IMR-90 (cell line): ENCODE measurements around the gene CYP26A1. TPM values are rescaled to one million over a fixed set of nuclear protein-coding genes. Genes with fewer than 3 reads are reported as not detected.

Experiments used
- ATAC-seq: fragments of 200-7000 bp; cut with Tn5 transposase; 2 replicates; pipeline ENCODE4 v1.9.1; 2020; ENCODE audit warnings: low read depth, mild to moderate bottlenecking, moderate library complexity
- BruUV-seq: library from RNA; stranded (reverse); fragments of 400-500 nt; replicated peaks from 2 replicates; lab custom pipeline; 2021; lab: Mats Ljungman, UMichigan
- CTCF ChIA-PET: fragments of 300-600 bp; formaldehyde crosslinking; extraction: SDS; loops from one replicate; lab custom pipeline; 2021; ENCODE audit warnings: antibody characterized with exemption; lab: Yijun Ruan, JAX
- POLR2A ChIA-PET: fragments of 300-600 bp; sonication (Branson Sonifier 250); formaldehyde crosslinking; loops from one replicate; lab custom pipeline; 2022; ENCODE audit warnings: antibody characterized with exemption; ENCODE audit not compliant: unreplicated experiment; lab: Charles Lee
- DNase-seq: peaks from one replicate; pipeline ENCODE4 v3.0.0; 2013
- H2AFZ ChIP-seq: replicated peaks from 2 replicates; pipeline ENCODE3; 2013; ENCODE audit warnings: low read length, mild to moderate bottlenecking; ENCODE audit not compliant: poor library complexity
- H2AK5ac ChIP-seq: 2 replicates; pipeline ENCODE4 v1.6.1; 2013; ENCODE audit warnings: low read depth, low read length, inconsistent platforms
- H2AK9ac ChIP-seq: replicated peaks from 2 replicates; pipeline ENCODE3; 2013; ENCODE audit warnings: mild to moderate bottlenecking, low read depth, low read length, moderate library complexity; ENCODE audit not compliant: poor library complexity
- H2BK120ac ChIP-seq: 2 replicates; pipeline ENCODE4 v1.6.1; 2013; ENCODE audit warnings: low read depth, low read length, inconsistent platforms
- H2BK15ac ChIP-seq: 3 replicates; pipeline ENCODE4 v1.6.1; 2013; ENCODE audit warnings: low read depth, low read length, inconsistent platforms
- H2BK20ac ChIP-seq: 2 replicates; pipeline ENCODE4 v1.6.1; 2013; ENCODE audit warnings: low read depth, mild to moderate bottlenecking, inconsistent platforms, low read length, moderate library complexity
- H2BK5ac ChIP-seq: 2 replicates; pipeline ENCODE4 v1.6.1; 2013; ENCODE audit warnings: mild to moderate bottlenecking, low read depth, low read length, inconsistent platforms; ENCODE audit not compliant: poor library complexity, severe bottlenecking
- H3K14ac ChIP-seq: replicated peaks from 2 replicates; pipeline ENCODE4 v1.6.1; 2013; ENCODE audit warnings: low read depth, low read length, inconsistent platforms
- H3K18ac ChIP-seq: 2 replicates; pipeline ENCODE4 v1.6.1; 2013; ENCODE audit warnings: low read depth, low read length, control low read depth
- H3K23ac ChIP-seq: 2 replicates; pipeline ENCODE4 v1.6.1; 2013; ENCODE audit warnings: low read depth, low read length, inconsistent platforms
- H3K27ac ChIP-seq: 2 replicates; pipeline ENCODE4 v1.5.1; 2013; ENCODE audit warnings: mild to moderate bottlenecking, control low read depth, low read length; ENCODE audit not compliant: insufficient read depth
- H3K27me3 ChIP-seq: 2 replicates; pipeline ENCODE4 v1.6.1; 2013; ENCODE audit warnings: low read length; ENCODE audit not compliant: control insufficient read depth, insufficient read depth
- H3K36me3 ChIP-seq: 2 replicates; pipeline ENCODE4 v1.6.1; 2013; ENCODE audit warnings: low read length, mixed read lengths; ENCODE audit not compliant: control insufficient read depth, insufficient read depth
- H3K4ac ChIP-seq: 2 replicates; pipeline ENCODE4 v1.6.1; 2013; ENCODE audit warnings: low read depth, low read length, inconsistent platforms
- H3K4me1 ChIP-seq: 2 replicates; pipeline ENCODE4 v1.6.1; 2013; ENCODE audit warnings: low read length, mixed read lengths; ENCODE audit not compliant: control insufficient read depth, insufficient read depth
- H3K4me2 ChIP-seq: 2 replicates; pipeline ENCODE4 v1.6.1; 2013; ENCODE audit warnings: low read depth, mild to moderate bottlenecking, control low read depth, low read length, moderate library complexity
- H3K4me3 ChIP-seq: 2 replicates; pipeline ENCODE4 v1.5.1; 2013; ENCODE audit warnings: low read depth, mild to moderate bottlenecking, control low read depth, low read length, moderate library complexity; ENCODE audit not compliant: insufficient read depth
- H3K56ac ChIP-seq: 2 replicates; pipeline ENCODE4 v1.6.1; 2013; ENCODE audit warnings: low read length, inconsistent platforms; ENCODE audit not compliant: insufficient read depth; ENCODE audit errors: extremely low read depth
- H3K79me1 ChIP-seq, 2 experiments: 2 replicates each; pipeline ENCODE4 v1.6.1; 2013; ENCODE audit warnings: low read length in 2 of 2, inconsistent platforms in 1 of 2, low read depth in 1 of 2
- H3K9ac ChIP-seq: 2 replicates; pipeline ENCODE4 v1.6.1; 2013; ENCODE audit warnings: low read depth, low read length, control low read depth
- H3K9me1 ChIP-seq: 2 replicates; pipeline ENCODE4 v1.6.1; 2013; ENCODE audit warnings: low read length, inconsistent platforms; ENCODE audit not compliant: insufficient read depth
- H3K9me3 ChIP-seq: 2 replicates; pipeline ENCODE4 v1.6.1; 2013; ENCODE audit warnings: low read length; ENCODE audit not compliant: control insufficient read depth, insufficient read depth
- H4K20me1 ChIP-seq: 2 replicates; pipeline ENCODE4 v1.6.1; 2013; ENCODE audit warnings: low read length, inconsistent platforms; ENCODE audit not compliant: insufficient read depth
- H4K5ac ChIP-seq: 2 replicates; pipeline ENCODE4 v1.6.1; 2013; ENCODE audit warnings: mild to moderate bottlenecking, low read depth, low read length, control low read depth
- H4K8ac ChIP-seq, 2 experiments: 2 replicates each; pipeline ENCODE4 v1.6.1; 2013; ENCODE audit warnings: low read depth in 2 of 2, low read length in 2 of 2, control low read depth in 1 of 2, inconsistent platforms in 1 of 2
- H4K91ac ChIP-seq: 2 replicates; pipeline ENCODE4 v1.6.1; 2013; ENCODE audit warnings: low read depth, low read length, inconsistent platforms; ENCODE audit not compliant: insufficient read depth
- BHLHE40 ChIP-seq: fragments of 150-350 bp; IDR thresholded peaks from 2 replicates; pipeline ENCODE4 v1.6.1; 2016; ENCODE audit warnings: mild to moderate bottlenecking, low read depth, low read length
- CEBPB ChIP-seq: IDR thresholded peaks from 2 replicates; pipeline ENCODE4 v1.6.1; 2012; ENCODE audit warnings: low read depth, low read length, improper control_type of control experiment
- CHD1 ChIP-seq: IDR thresholded peaks from 2 replicates; pipeline ENCODE4 v1.6.1; 2012; ENCODE audit warnings: low read depth, low read length, improper control_type of control experiment
- CTCF ChIP-seq: conservative IDR thresholded peaks from 2 replicates; pipeline ENCODE4 v1.5.1; 2012; ENCODE audit warnings: mild to moderate bottlenecking, low read depth, low read length, improper control_type of control experiment
- FOS ChIP-seq: fragments of 150-350 bp; IDR thresholded peaks from 2 replicates; pipeline ENCODE4 v1.6.1; 2016; ENCODE audit warnings: low read depth, low read length
- MAFK ChIP-seq: IDR thresholded peaks from 2 replicates; pipeline ENCODE4 v1.6.1; 2012; ENCODE audit warnings: low read depth, low read length, improper control_type of control experiment
- MAZ ChIP-seq: IDR thresholded peaks from 2 replicates; pipeline ENCODE4 v1.6.1; 2012; ENCODE audit warnings: low read depth, mild to moderate bottlenecking, low read length, improper control_type of control experiment, moderate library complexity, borderline replicate concordance
- MXI1 ChIP-seq: IDR thresholded peaks from 2 replicates; pipeline ENCODE4 v1.6.1; 2012; ENCODE audit warnings: low read depth, mild to moderate bottlenecking, low read length, moderate library complexity, borderline replicate concordance
- NFE2L2 ChIP-seq: fragments of 150-350 bp; IDR thresholded peaks from 2 replicates; pipeline ENCODE4 v1.6.1; 2016; ENCODE audit warnings: low read depth, mild to moderate bottlenecking, low read length
- POLR2A ChIP-seq: IDR thresholded peaks from 2 replicates; pipeline ENCODE4 v1.6.1; 2012; ENCODE audit warnings: mild to moderate bottlenecking, low read depth, low read length
- RAD21 ChIP-seq: IDR thresholded peaks from 2 replicates; pipeline ENCODE4 v1.6.1; 2012; ENCODE audit warnings: low read length, improper control_type of control experiment
- RCOR1 ChIP-seq: IDR thresholded peaks from 2 replicates; pipeline ENCODE4 v1.6.1; 2012; ENCODE audit warnings: mild to moderate bottlenecking, low read length, improper control_type of control experiment; ENCODE audit not compliant: insufficient replicate concordance
- RFX5 ChIP-seq: IDR thresholded peaks from 2 replicates; pipeline ENCODE4 v1.8.0; 2012; ENCODE audit warnings: low read depth, mild to moderate bottlenecking, low read length, moderate library complexity
- SMC3 ChIP-seq: fragments of 150-350 bp; IDR thresholded peaks from 2 replicates; pipeline ENCODE4 v1.6.1; 2016; ENCODE audit warnings: low read depth, mild to moderate bottlenecking, antibody characterized with exemption, low read length, moderate library complexity
- WGBS, 2 experiments: methylation state at CpG; one replicate each; pipeline versions ENCODE4 v1.1.5 to v1.1.7; 2013; ENCODE audit warnings: missing lambda C conversion rate in 2 of 2; ENCODE audit not compliant: insufficient read length in 1 of 2; ENCODE audit errors: extremely low coverage in 2 of 2; 5-methylcytosine and 5-hydroxymethylcytosine counted together
- dilution Hi-C: fragments of 300-500 bp; cut with HindIII; formaldehyde crosslinking; loops from one replicate; pipeline ENCODE4 v1.14.3; 2018; ENCODE audit warnings: low sequenced_read_pairs; ENCODE audit not compliant: unreplicated experiment
- in situ Hi-C: fragments of 300-500 bp; cut with MboI; formaldehyde crosslinking; loops from 3 replicates; pipeline ENCODE4 v1.14.3; 2019; ENCODE audit warnings: low sequenced_read_pairs, inconsistent platforms, mixed read lengths
- intact Hi-C: fragments of 100-400 bp; cut with micrococcal nuclease; formaldehyde crosslinking; loops from 2 replicates; pipeline ENCODE4 v1.10.0; 2022
- polyA plus RNA-seq, 3 experiments: library from polyadenylated mRNA; depleted of rRNA; stranded (reverse); fragments of >200 nt; gene quantifications; 2 replicates each; pipeline ENCODE4 v1.2.3, GENCODE V29; 2012; ENCODE audit warnings: low replicate concordance in 1 of 3
- total RNA-seq: library from RNA; depleted of rRNA; stranded (reverse); fragments of >200 nt; gene quantifications from 2 replicates; pipeline ENCODE4 v1.2.3, GENCODE V29; 2012
- TF ChIP-seq, protein P1 (sequence below): fragments of 150-350 bp; IDR thresholded peaks from 2 replicates; pipeline ENCODE4 v1.6.1; 2016; ENCODE audit warnings: low read depth, mild to moderate bottlenecking, low read length, moderate library complexity, borderline replicate concordance
- TF ChIP-seq, protein P2 (sequence below): fragments of 150-350 bp; IDR thresholded peaks from 2 replicates; pipeline ENCODE4 v1.6.1; 2017; ENCODE audit warnings: mild to moderate bottlenecking, antibody characterized with exemption, low read length, low read depth

Gene CYP26A1
- total and polyA plus RNA-seq, 2 of the 4 experiments (the other 2 are of a cell fraction), result 0.15 TPM; not detected in 1

DNA sequence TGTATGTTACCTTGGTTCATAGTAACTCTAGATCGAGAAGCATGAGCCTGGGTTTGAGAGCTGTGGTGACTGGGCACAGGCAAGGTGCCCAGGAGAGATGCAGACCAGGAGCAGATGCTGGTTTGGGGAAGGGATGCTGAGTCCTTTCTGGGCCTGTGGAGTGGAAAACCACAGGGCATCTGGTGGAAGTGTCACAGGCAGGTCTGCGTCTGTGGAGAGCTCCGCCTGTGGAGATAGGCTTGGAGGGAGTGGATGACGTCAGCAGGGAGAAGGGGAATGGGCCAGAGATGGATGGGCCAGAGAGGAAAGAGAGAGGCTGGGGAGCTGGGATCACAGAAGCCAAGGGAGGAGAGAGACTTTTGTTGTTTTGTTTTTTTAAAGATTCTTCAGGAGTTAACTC, 14.8 kb downstream of the CYP26A1 start:
- intact Hi-C loops, result no loop called here
- 54% methylated on average over 4 of the region's 4 CpGs; no CpG with 5 or more reads in 1 of the 2 experiments for WGBS, 2 experiments

More for the DNA sequence above, 14.8 kb downstream of the CYP26A1 start:
- H2AK9ac ChIP-seq, result no peak overlapping the region
- H2BK5ac ChIP-seq, result no peak overlapping the region
- no peak overlapping the region for H3K14ac ChIP-seq
- no peak overlapping the region for H4K5ac ChIP-seq
- dilution Hi-C loops, result no loop called here
- no peak overlapping the region for H3K18ac ChIP-seq
- H3K23ac ChIP-seq, result no peak overlapping the region; the same call in 1 of the 2 replicates
- H3K4me2 ChIP-seq, result no peak overlapping the region
- no peak overlapping the region for H2AFZ ChIP-seq
- no peaks in the 10 kb centered on the region for H4K20me1 ChIP-seq
- H4K8ac ChIP-seq, result no peak overlapping the region
- ATAC-seq (no peak), DNase-seq (no peak)
- no peak overlapping the region for H3K9ac ChIP-seq
- TF ChIP-seq MAFK (no peak), SMC3 (no peak), RAD21 (no peak), NFE2L2 (no peak), RCOR1 (no peak), MAZ (no peak), RFX5 (no peak), BHLHE40 (no peak), MXI1 (no peak), CEBPB (no peak), CTCF (no peak), POLR2A (no peak), FOS (no peak), CHD1 (no peak)
- TF ChIP-seq, protein P1, sequence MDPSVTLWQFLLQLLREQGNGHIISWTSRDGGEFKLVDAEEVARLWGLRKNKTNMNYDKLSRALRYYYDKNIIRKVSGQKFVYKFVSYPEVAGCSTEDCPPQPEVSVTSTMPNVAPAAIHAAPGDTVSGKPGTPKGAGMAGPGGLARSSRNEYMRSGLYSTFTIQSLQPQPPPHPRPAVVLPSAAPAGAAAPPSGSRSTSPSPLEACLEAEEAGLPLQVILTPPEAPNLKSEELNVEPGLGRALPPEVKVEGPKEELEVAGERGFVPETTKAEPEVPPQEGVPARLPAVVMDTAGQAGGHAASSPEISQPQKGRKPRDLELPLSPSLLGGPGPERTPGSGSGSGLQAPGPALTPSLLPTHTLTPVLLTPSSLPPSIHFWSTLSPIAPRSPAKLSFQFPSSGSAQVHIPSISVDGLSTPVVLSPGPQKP, result no peak
- TF ChIP-seq, protein P2, sequence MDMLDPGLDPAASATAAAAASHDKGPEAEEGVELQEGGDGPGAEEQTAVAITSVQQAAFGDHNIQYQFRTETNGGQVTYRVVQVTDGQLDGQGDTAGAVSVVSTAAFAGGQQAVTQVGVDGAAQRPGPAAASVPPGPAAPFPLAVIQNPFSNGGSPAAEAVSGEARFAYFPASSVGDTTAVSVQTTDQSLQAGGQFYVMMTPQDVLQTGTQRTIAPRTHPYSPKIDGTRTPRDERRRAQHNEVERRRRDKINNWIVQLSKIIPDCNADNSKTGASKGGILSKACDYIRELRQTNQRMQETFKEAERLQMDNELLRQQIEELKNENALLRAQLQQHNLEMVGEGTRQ, result no peak
- ChIA-PET CTCF (no interaction called here), POLR2A (interaction anchor here (0.6 kb wide), 1 partner anchor 15 kb away, joined by 5 read pairs; no protein-coding TSS in a partner anchor)
- H3K9me3 ChIP-seq, result no peaks in the 10 kb centered on the region
- in situ Hi-C loops, result loop anchor here (10.0 kb wide), 1 partner anchor 426 kb away; no protein-coding TSS in a partner anchor
- H3K27ac ChIP-seq, result no peak overlapping the region
- H2BK15ac ChIP-seq, result no peak overlapping the region
- no peak overlapping the region for H2AK5ac ChIP-seq
- H3K36me3 ChIP-seq, result no peaks in the 10 kb centered on the region
- H2BK20ac ChIP-seq, result no peak overlapping the region
- H3K4ac ChIP-seq, result no peak overlapping the region
- no peak overlapping the region for H2BK120ac ChIP-seq
- no peak overlapping the region for H4K91ac ChIP-seq
- no TSS peak for BruUV-seq
- H3K27me3 ChIP-seq, result peaks cover 25% of the 10 kb centered on the region
- no peaks in the 10 kb centered on the region for H3K79me1 ChIP-seq
- H3K4me1 ChIP-seq, result no peaks in the 10 kb centered on the region
- no peaks in the 10 kb centered on the region for H3K9me1 ChIP-seq
- no peak overlapping the region for H3K56ac ChIP-seq
- no peak overlapping the region for H3K4me3 ChIP-seq
